Measurements from ENCODE around the gene CFAP99. TPM values are rescaled to one million over a fixed set of nuclear protein-coding genes. Genes with fewer than 3 reads are reported as not detected.

CFAP99 gene
- total RNA-seq, 4 donors from 2014 or later, result 0.21 to 0.46 TPM; not detected in 2

GRCh38 chr4:2388429-2389182 is 30.1 kb upstream of the CFAP99 start:
- no peaks in the 10 kb centered on the region for H3K27me3 ChIP-seq
- intact Hi-C loops (cut with DNase I; ENCODE audit: low total_unique reads), result no loop called here
- no peak overlapping the region for H3K27ac ChIP-seq
- H3K36me3 ChIP-seq, result no peaks in the 10 kb centered on the region
- DNase-seq, result no peak
- TF ChIP-seq, protein P1, sequence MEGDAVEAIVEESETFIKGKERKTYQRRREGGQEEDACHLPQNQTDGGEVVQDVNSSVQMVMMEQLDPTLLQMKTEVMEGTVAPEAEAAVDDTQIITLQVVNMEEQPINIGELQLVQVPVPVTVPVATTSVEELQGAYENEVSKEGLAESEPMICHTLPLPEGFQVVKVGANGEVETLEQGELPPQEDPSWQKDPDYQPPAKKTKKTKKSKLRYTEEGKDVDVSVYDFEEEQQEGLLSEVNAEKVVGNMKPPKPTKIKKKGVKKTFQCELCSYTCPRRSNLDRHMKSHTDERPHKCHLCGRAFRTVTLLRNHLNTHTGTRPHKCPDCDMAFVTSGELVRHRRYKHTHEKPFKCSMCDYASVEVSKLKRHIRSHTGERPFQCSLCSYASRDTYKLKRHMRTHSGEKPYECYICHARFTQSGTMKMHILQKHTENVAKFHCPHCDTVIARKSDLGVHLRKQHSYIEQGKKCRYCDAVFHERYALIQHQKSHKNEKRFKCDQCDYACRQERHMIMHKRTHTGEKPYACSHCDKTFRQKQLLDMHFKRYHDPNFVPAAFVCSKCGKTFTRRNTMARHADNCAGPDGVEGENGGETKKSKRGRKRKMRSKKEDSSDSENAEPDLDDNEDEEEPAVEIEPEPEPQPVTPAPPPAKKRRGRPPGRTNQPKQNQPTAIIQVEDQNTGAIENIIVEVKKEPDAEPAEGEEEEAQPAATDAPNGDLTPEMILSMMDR (IDR thresholded peaks at IDR 0.05), result no peak
- no peak for TF ChIP-seq POLR2A (IDR thresholded peaks at IDR 0.05)
- H3K9me3 ChIP-seq, result no peaks in the 10 kb centered on the region
- H3K4me3 ChIP-seq, result no peak overlapping the region
- H3K4me1 ChIP-seq, result no peaks in the 10 kb centered on the region

- DNase-seq, result no peak
- H3K27me3 ChIP-seq, result no peaks in the 10 kb centered on the region
- no peak overlapping the region for H3K27ac ChIP-seq
- TF ChIP-seq POLR2A (IDR thresholded peaks at IDR 0.05), result no peak
- TF ChIP-seq, protein P1 (IDR thresholded peaks at IDR 0.05), result no peak
- H3K4me3 ChIP-seq, result no peak overlapping the region
- no peaks in the 10 kb centered on the region for H3K4me1 ChIP-seq
- no peaks in the 10 kb centered on the region for H3K36me3 ChIP-seq
- intact Hi-C loops (cut with DNase I; ENCODE audit: low total_unique reads), result no loop called here
- no peaks in the 10 kb centered on the region for H3K9me3 ChIP-seq
Observed at GRCh38 chr4:2389691-2390090, 29.1 kb upstream of the CFAP99 start.

DNA sequence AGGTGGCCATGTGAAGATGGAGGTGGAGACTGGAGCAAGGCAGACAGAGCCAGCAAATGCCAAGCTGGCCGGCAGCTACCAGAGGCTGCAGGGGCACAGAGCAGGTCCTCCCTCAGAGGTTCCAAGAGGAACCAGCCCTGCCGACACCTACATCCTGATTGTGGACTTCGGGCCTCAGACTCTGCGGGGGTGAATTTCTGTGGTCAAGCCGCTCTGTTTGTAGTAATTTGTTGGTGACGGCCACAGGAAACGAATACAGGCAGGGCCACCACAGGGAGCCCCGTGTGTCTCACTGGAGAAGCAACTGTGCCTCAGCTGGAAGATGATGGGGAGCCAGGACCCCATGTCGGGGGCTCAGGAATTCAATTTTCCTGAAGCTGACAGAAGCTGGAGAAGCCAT is 28.6 kb upstream of the CFAP99 start:
- Histone ChIP-seq H3K9me3 (no peaks in the 10 kb centered on the region), H3K36me3 (no peaks in the 10 kb centered on the region), H3K4me3 (no peak overlapping the region), H3K27me3 (no peaks in the 10 kb centered on the region), H3K4me1 (no peaks in the 10 kb centered on the region), H3K27ac (no peak overlapping the region)
- intact Hi-C loops (cut with DNase I; ENCODE audit: low total_unique reads), result no loop called here
- no peak for TF ChIP-seq POLR2A (IDR thresholded peaks at IDR 0.05)
- TF ChIP-seq, protein P1 (IDR thresholded peaks at IDR 0.05), result no peak
- no peak for DNase-seq

DNA sequence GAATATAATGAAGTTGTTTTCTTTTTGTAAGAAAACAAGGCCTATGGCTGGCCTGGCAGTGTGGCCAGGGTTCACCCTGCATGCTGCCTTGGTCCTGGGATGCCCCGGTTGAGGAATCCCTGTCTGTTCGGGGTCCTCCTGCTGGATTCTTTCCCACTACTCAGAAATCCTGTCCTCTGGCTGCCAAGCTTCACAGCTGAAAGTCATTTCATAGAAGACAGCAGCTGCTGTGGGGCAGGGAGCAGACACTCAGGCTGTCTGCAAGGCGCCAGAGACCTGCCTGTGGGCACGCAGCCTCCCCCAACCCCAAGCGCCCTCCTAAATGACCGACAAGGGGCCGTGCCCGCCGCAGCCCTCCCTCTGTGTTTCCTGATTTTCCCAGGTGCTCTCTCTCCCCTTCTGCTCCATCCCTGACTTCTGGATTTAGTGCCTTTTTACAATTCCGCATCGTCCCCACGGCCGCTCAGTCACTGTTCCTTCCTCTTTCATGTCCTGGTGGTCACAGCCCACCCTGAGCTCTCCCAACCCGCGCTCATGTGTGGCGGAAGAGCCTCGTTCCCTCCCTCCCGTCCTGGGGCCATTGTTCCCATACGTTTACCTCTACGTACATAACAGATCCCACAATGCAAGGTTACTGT is 27.9 kb upstream of the CFAP99 start:
- Histone ChIP-seq H3K9me3 (no peaks in the 10 kb centered on the region), H3K4me3 (no peak overlapping the region), H3K27ac (no peak overlapping the region), H3K36me3 (no peaks in the 10 kb centered on the region), H3K4me1 (no peaks in the 10 kb centered on the region), H3K27me3 (no peaks in the 10 kb centered on the region)
- DNase-seq, result no peak
- TF ChIP-seq POLR2A (IDR thresholded peaks at IDR 0.05), result no peak
- TF ChIP-seq, protein P1 (IDR thresholded peaks at IDR 0.05), result no peak
- intact Hi-C loops (cut with DNase I; ENCODE audit: low total_unique reads), result no loop called here

Measured in uterus (tissue), 4 donors.